ENCODE measurements around the gene FAM216B. TPM values are rescaled to one million over a fixed set of nuclear protein-coding genes. Genes with fewer than 3 reads are reported as not detected.

Gene FAM216B
- total and polyA plus RNA-seq, 2 of the 13 experiments (the other 11 are each of a cell fraction or from before 2014, with no cell fraction given), result not detected

- TF ChIP-seq ZNF580 (CRISPR knock-in tag; IDR thresholded peaks at IDR 0.05; ENCODE audit: borderline replicate concordance, low read depth) (no peak), DDIT3 (CRISPR knock-in tag; IDR thresholded peaks at IDR 0.05) (no peak), MYPOP (CRISPR knock-in tag; IDR thresholded peaks at IDR 0.05) (no peak), HMG20B (CRISPR knock-in tag; conservative IDR thresholded peaks at IDR 0.05) (no peak), POLR2AphosphoS5 (IDR thresholded peaks at IDR 0.05; ENCODE audit: low read depth, low read length) (no peak), ZNF143 (CRISPR knock-in tag; IDR thresholded peaks at IDR 0.05) (no peak), NR2F2 (IDR thresholded peaks at IDR 0.05; ENCODE audit: borderline replicate concordance, low read depth) (no peak), ETV6 (CRISPR knock-in tag; conservative IDR thresholded peaks at IDR 0.05) (no peak), MLLT10 (CRISPR knock-in tag; IDR thresholded peaks at IDR 0.05) (no peak), ZNF343 (CRISPR knock-in tag; IDR thresholded peaks at IDR 0.05) (no peak), PAX8 (CRISPR knock-in tag; IDR thresholded peaks at IDR 0.05; ENCODE audit: borderline replicate concordance) (no peak)
Observed at GRCh38 chr13:42832341-42833096, 51.1 kb downstream of the FAM216B start (continued).

- POLR2A ChIA-PET, result no interaction called here
- TF ChIP-seq ZSCAN20 (CRISPR knock-in tag; IDR thresholded peaks at IDR 0.05; ENCODE audit: borderline replicate concordance) (no peak), HNF4A (CRISPR knock-in tag; IDR thresholded peaks at IDR 0.05) (no peak), ARID4A (CRISPR knock-in tag; IDR thresholded peaks at IDR 0.05; ENCODE audit: borderline replicate concordance) (no peak), HOMEZ (CRISPR knock-in tag; IDR thresholded peaks at IDR 0.05; ENCODE audit: low read depth) (no peak), ZNF598 (CRISPR knock-in tag; IDR thresholded peaks at IDR 0.05; ENCODE audit: borderline replicate concordance) (no peak)
Observed at GRCh38 chr13:42834946-42835345, 53.6 kb downstream of the FAM216B start.

More at GRCh38 chr13:42834946-42835345, 53.6 kb downstream of the FAM216B start:
- H3K4me3 ChIP-seq (replicated peaks in 1 of 3; ENCODE audit: insufficient read depth in 1 of 3, low read depth in 2 of 3, low read length in 3 of 3), result no peak overlapping the region
- no peaks in the 10 kb centered on the region for H3K36me3 ChIP-seq (replicated peaks in 1 of 2; ENCODE audit: control insufficient read depth in 1 of 2, insufficient read depth in 2 of 2, low read length in 2 of 2)
- H3K4me2 ChIP-seq (ENCODE audit: low read depth, low read length), result no peak overlapping the region
- H3K4me1 ChIP-seq (ENCODE audit: insufficient read depth, low read length), result peaks cover 8% of the 10 kb centered on the region
- no TSS peak for BruUV-seq (replicated peaks)
- in situ Hi-C loops (cut with HindIII; ENCODE audit: extremely low pct_ligation_motif_present, low pct_unique_long_range_greater_than_20kb), result no loop called here
- intact Hi-C loops (cut with micrococcal nuclease; ENCODE audit: unreplicated experiment), result no loop called here
- H3K79me2 ChIP-seq (ENCODE audit: insufficient read depth, low read length), result no peaks in the 10 kb centered on the region
- FAIRE-seq (no peak), ATAC-seq (no peak), DNase-seq (ENCODE audit: low spot score) (no peak)
- 5% methylated on average over 3 of the region's 3 CpGs for WGBS (ENCODE audit: low lambda C conversion rate)
- H3K27ac ChIP-seq (ENCODE audit: extremely low read length, insufficient read depth, low read length), result no peak overlapping the region
- no peaks in the 10 kb centered on the region for H3K9me3 ChIP-seq (ENCODE audit: low read length)
- no peaks in the 10 kb centered on the region for H3K27me3 ChIP-seq (ENCODE audit: control insufficient read depth in 1 of 2, insufficient read depth in 2 of 2, low read length in 2 of 2)
- no peak overlapping the region for H2AFZ ChIP-seq (ENCODE audit: low read length)
- CTCF ChIA-PET (ENCODE audit: low intra/inter-chr PET ratio, low total read pairs), result no interaction called here
- H3K9ac ChIP-seq (ENCODE audit: insufficient read depth, low read depth, low read length), result no peak overlapping the region
- H4K20me1 ChIP-seq (ENCODE audit: insufficient read depth, low read length), result no peaks in the 10 kb centered on the region

All from HepG2 (cell line).